HG03342 (cell line): Measurements from ENCODE around the gene PVALEF.

Experiments
- ATAC-seq: cut with Tn5 transposase; IDR thresholded peaks from one replicate; pipeline ENCODE4 v1.9.1; 2021; ENCODE audit warnings: mild to moderate bottlenecking, moderate library complexity; ENCODE audit not compliant: unreplicated experiment

Gene PVALEF

GRCh38 chr17:81128338-81128737 lies 37.0 kb upstream of the PVALEF start:
- ATAC-seq = no peak

GRCh38 chr17:81128774-81129173 lies 36.5 kb upstream of the PVALEF start:
- ATAC-seq = no peak

GRCh38 chr17:81129289-81129688 lies 36.0 kb upstream of the PVALEF start:
- no peak for ATAC-seq

GRCh38 chr17:81129711-81130367 lies 35.5 kb upstream of the PVALEF start:
- ATAC-seq = no peak

- no peak for ATAC-seq
Observed at GRCh38 chr17:81130385-81131361, 34.6 kb upstream of the PVALEF start.

- ATAC-seq = no peak
Observed at GRCh38 chr17:81131486-81132196, 33.7 kb upstream of the PVALEF start.

GRCh38 chr17:81132197-81132540 lies 33.1 kb upstream of the PVALEF start:
- no peak for ATAC-seq

- no peak for ATAC-seq
Observed at GRCh38 chr17:81132770-81133723, 32.3 kb upstream of the PVALEF start.

GRCh38 chr17:81134064-81134781 lies 31.1 kb upstream of the PVALEF start:
- ATAC-seq = no peak

GRCh38 chr17:81135505-81136278 lies 29.6 kb upstream of the PVALEF start:
- ATAC-seq = no peak

- no peak for ATAC-seq
Observed at GRCh38 chr17:81136366-81136765, 28.9 kb upstream of the PVALEF start.

GRCh38 chr17:81137248-81137647 lies 28.1 kb upstream of the PVALEF start:
- ATAC-seq = no peak

- no peak for ATAC-seq
Observed at GRCh38 chr17:81138083-81138482, 27.2 kb upstream of the PVALEF start.

GRCh38 chr17:81138500-81138899 lies 26.8 kb upstream of the PVALEF start:
- no peak for ATAC-seq

GRCh38 chr17:81139428-81139827 lies 25.9 kb upstream of the PVALEF start:
- no peak for ATAC-seq

GRCh38 chr17:81140018-81140417 lies 25.3 kb upstream of the PVALEF start:
- no peak for ATAC-seq

- no peak for ATAC-seq
Observed at GRCh38 chr17:81140695-81141094, 24.6 kb upstream of the PVALEF start.

- ATAC-seq = no peak
Observed at GRCh38 chr17:81142301-81143199, 22.8 kb upstream of the PVALEF start.
